Mononuclear cell (primary cell): ENCODE measurements around the gene RPL14. TPM values are rescaled to one million over a fixed set of nuclear protein-coding genes. Genes with fewer than 3 reads are reported as not detected.
"Not testable (repeated sequence)": the region's sequence is repeated elsewhere in the genome, so short reads cannot be mapped to it uniquely, and the experiment has no call there.

Experiments
- H3K27me3 ChIP-seq: 2 replicates; pipeline ENCODE4 v1.6.0; 2011; ENCODE audit warnings: low read length, control low read depth; ENCODE audit not compliant: insufficient read depth
- H3K4me1 ChIP-seq: 2 replicates; pipeline ENCODE4 v1.5.1; 2011; ENCODE audit warnings: mild to moderate bottlenecking, low read length, control low read depth; ENCODE audit not compliant: insufficient read depth
- H3K4me3 ChIP-seq: 2 replicates; pipeline ENCODE4 v1.5.1; 2011; ENCODE audit warnings: mild to moderate bottlenecking, low read length, moderate library complexity
- H3K9me3 ChIP-seq: 2 replicates; pipeline ENCODE4 v1.5.1; 2011; ENCODE audit warnings: low read depth, mild to moderate bottlenecking, control low read depth, low read length
- total RNA-seq: library from RNA; depleted of rRNA; stranded (reverse); fragments of >200 nt; gene quantifications from one replicate; pipeline ENCODE4 v1.2.3, GENCODE V29; 2012

RPL14 gene
- total RNA-seq, 1 donor: 542 TPM

GRCh38 chr3:40453933-40454332 is 3.2 kb upstream of the RPL14 start:
- no peaks in the 10 kb centered on the region for H3K9me3 ChIP-seq
- H3K4me1 ChIP-seq: peaks cover 39% of the 10 kb centered on the region
- H3K4me3 ChIP-seq: no peak overlapping the region
- no peaks in the 10 kb centered on the region for H3K27me3 ChIP-seq

GRCh38 chr3:40455328-40455727 is 1.8 kb upstream of the RPL14 start:
- no peaks in the 10 kb centered on the region for H3K9me3 ChIP-seq
- peaks cover 40% of the 10 kb centered on the region for H3K4me1 ChIP-seq
- no peaks in the 10 kb centered on the region for H3K27me3 ChIP-seq
- H3K4me3 ChIP-seq: no peak overlapping the region

GRCh38 chr3:40456279-40456939 is 730 bp upstream of the RPL14 start:
- H3K27me3 ChIP-seq: no peaks in the 10 kb centered on the region

GRCh38 chr3:40458473-40458872 is 1.3 kb downstream of the RPL14 start:
- Histone ChIP-seq H3K4me3 (no peak overlapping the region), H3K9me3 (no peaks in the 10 kb centered on the region), H3K4me1 (peaks cover 27% of the 10 kb centered on the region), H3K27me3 (no peaks in the 10 kb centered on the region)

More at GRCh38 chr3:40456279-40456939, 730 bp upstream of the RPL14 start:
- peaks cover 40% of the 10 kb centered on the region for H3K4me1 ChIP-seq
- H3K4me3 ChIP-seq: peak overlapping the region; percentile 89
- no peaks in the 10 kb centered on the region for H3K9me3 ChIP-seq

- not testable (repeated sequence) for H3K4me3 ChIP-seq
- peaks cover 36% of the 10 kb centered on the region for H3K4me1 ChIP-seq
These were observed 3.3 kb downstream of the RPL14 start for GRCh38 chr3:40460481-40460880.

GRCh38 chr3:40461161-40461560 is 4.0 kb downstream of the RPL14 start:
- Histone ChIP-seq H3K27me3 (no peaks in the 10 kb centered on the region), H3K4me3 (no peak overlapping the region), H3K9me3 (no peaks in the 10 kb centered on the region), H3K4me1 (peaks cover 35% of the 10 kb centered on the region)

More at GRCh38 chr3:40460481-40460880, 3.3 kb downstream of the RPL14 start:
- H3K9me3 ChIP-seq, H3K27me3 ChIP-seq: not testable (repeated sequence)

- not testable (repeated sequence) for H3K4me3 ChIP-seq
These were observed 5.7 kb downstream of the RPL14 start for GRCh38 chr3:40462838-40463237.

GRCh38 chr3:40463579-40463978 is 6.4 kb downstream of the RPL14 start:
- H3K27me3 ChIP-seq: no peaks in the 10 kb centered on the region
- H3K4me3 ChIP-seq: no peak overlapping the region
- peaks cover 19% of the 10 kb centered on the region for H3K4me1 ChIP-seq
- H3K9me3 ChIP-seq: no peaks in the 10 kb centered on the region

More at GRCh38 chr3:40462838-40463237, 5.7 kb downstream of the RPL14 start:
- not testable (repeated sequence) for H3K9me3 ChIP-seq, H3K27me3 ChIP-seq
- H3K4me1 ChIP-seq: peaks cover 26% of the 10 kb centered on the region

GRCh38 chr3:40464339-40465110 is 7.4 kb downstream of the RPL14 start:
- Histone ChIP-seq H3K27me3 (no peaks in the 10 kb centered on the region), H3K4me1 (peaks cover 14% of the 10 kb centered on the region), H3K4me3 (no peak overlapping the region), H3K9me3 (no peaks in the 10 kb centered on the region)

- peaks cover 14% of the 10 kb centered on the region for H3K4me1 ChIP-seq
- no peak overlapping the region for H3K4me3 ChIP-seq
- H3K9me3 ChIP-seq: no peaks in the 10 kb centered on the region
- no peaks in the 10 kb centered on the region for H3K27me3 ChIP-seq
These were observed 7.9 kb downstream of the RPL14 start for GRCh38 chr3:40465111-40465407.

- no peaks in the 10 kb centered on the region for H3K9me3 ChIP-seq
- H3K4me3 ChIP-seq: no peak overlapping the region
- H3K4me1 ChIP-seq: peaks cover 14% of the 10 kb centered on the region
- H3K27me3 ChIP-seq: no peaks in the 10 kb centered on the region
These were observed 8.3 kb downstream of the RPL14 start for GRCh38 chr3:40465456-40465855.

- H3K9me3 ChIP-seq: no peaks in the 10 kb centered on the region
- H3K27me3 ChIP-seq: no peaks in the 10 kb centered on the region
- no peak overlapping the region for H3K4me3 ChIP-seq
- peaks cover 14% of the 10 kb centered on the region for H3K4me1 ChIP-seq
These were observed 10.9 kb downstream of the RPL14 start for GRCh38 chr3:40468018-40468417.

- H3K4me1 ChIP-seq: no peaks in the 10 kb centered on the region
- no peak overlapping the region for H3K4me3 ChIP-seq
- no peaks in the 10 kb centered on the region for H3K9me3 ChIP-seq
- no peaks in the 10 kb centered on the region for H3K27me3 ChIP-seq
These were observed 13.6 kb downstream of the RPL14 start for GRCh38 chr3:40470701-40471100.

- Histone ChIP-seq H3K27me3 (no peaks in the 10 kb centered on the region), H3K4me3 (peak within 1 kb of the TSS; percentile 83), H3K4me1 (peaks cover 16% of the 10 kb centered on the region), H3K9me3 (no peaks in the 10 kb centered on the region)
These were observed 19.6 kb downstream of the RPL14 start, which contains the start of gene ZNF619 for GRCh38 chr3:40476478-40477470. Gene ZNF619 (plus strand): TSS chr3:40477122. CDS start chr3:40477980, 858 bp downstream.

- H3K9me3 ChIP-seq: no peaks in the 10 kb centered on the region
- H3K4me3 ChIP-seq: peak overlapping the region; percentile 83
- H3K4me1 ChIP-seq: peaks cover 16% of the 10 kb centered on the region
- no peaks in the 10 kb centered on the region for H3K27me3 ChIP-seq
These were observed 20.5 kb downstream of the RPL14 start for GRCh38 chr3:40477666-40478065.
